Measurements from ENCODE around the gene HPS1.

DNA sequence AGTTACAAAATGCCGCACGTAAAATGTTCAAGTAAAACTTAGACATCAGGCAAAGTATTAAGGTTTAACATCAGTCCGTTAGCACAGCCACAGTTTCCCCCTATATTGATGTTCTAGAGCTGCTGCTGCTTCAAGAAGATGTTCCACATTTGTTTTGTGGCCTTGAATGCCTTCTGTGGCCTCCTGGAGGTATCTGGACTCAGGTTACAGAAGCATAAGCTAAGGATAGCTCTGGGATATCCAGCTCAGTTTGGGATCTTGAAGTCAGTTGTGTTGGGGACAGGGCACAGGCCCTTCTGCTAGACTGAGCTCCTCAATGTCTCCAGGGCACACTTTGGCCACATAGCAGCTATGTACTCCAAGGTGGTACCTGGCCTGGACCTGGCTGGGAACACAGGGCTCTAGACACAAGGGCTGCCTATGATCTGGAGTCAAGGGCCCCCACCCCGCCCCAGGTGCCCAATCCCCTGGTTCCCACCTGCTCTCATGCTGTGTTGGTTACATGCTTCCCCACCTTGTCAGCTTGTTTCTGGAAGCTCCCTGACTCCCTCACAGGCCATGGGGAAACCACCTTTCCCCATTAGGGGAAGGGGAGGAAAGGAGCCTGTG lies 36.5 kb downstream of the HPS1 start:
- TF ChIP-seq CHD2 (IDR thresholded peaks at IDR 0.05; ENCODE audit: low read length, partially characterized antibody) (no peak), YY1 (IDR thresholded peaks at IDR 0.05; ENCODE audit: low read depth) (no peak), USF1 (IDR thresholded peaks at IDR 0.05; ENCODE audit: borderline replicate concordance, low read depth) (no peak), CTCF (IDR thresholded peaks at IDR 0.05) (no peak), USF2 (IDR thresholded peaks at IDR 0.05; ENCODE audit: borderline replicate concordance, low read depth, low read length) (no peak), TAF1 (IDR thresholded peaks at IDR 0.05; ENCODE audit: borderline replicate concordance, low read depth, low read length) (no peak), MEF2A (IDR thresholded peaks at IDR 0.05; ENCODE audit: borderline replicate concordance, low read depth) (no peak), ELF1 (IDR thresholded peaks at IDR 0.05) (no peak)
- TF ChIP-seq, protein P1, sequence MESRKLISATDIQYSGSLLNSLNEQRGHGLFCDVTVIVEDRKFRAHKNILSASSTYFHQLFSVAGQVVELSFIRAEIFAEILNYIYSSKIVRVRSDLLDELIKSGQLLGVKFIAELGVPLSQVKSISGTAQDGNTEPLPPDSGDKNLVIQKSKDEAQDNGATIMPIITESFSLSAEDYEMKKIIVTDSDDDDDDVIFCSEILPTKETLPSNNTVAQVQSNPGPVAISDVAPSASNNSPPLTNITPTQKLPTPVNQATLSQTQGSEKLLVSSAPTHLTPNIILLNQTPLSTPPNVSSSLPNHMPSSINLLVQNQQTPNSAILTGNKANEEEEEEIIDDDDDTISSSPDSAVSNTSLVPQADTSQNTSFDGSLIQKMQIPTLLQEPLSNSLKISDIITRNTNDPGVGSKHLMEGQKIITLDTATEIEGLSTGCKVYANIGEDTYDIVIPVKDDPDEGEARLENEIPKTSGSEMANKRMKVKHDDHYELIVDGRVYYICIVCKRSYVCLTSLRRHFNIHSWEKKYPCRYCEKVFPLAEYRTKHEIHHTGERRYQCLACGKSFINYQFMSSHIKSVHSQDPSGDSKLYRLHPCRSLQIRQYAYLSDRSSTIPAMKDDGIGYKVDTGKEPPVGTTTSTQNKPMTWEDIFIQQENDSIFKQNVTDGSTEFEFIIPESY (IDR thresholded peaks at IDR 0.05; ENCODE audit: borderline replicate concordance, low read depth): no peak

Measured in SK-N-SH (cell line).